ENCODE data around the gene NAPA. TPM values are rescaled to one million over a fixed set of nuclear protein-coding genes. Genes with fewer than 3 reads are reported as not detected.

Gene NAPA
- total RNA-seq, 1 donor from 2014 or later, result 28.2 TPM

- Histone ChIP-seq H3K9ac (ENCODE audit: low read depth in 1 of 3, low read length in 3 of 3) (peak overlapping the region in 2 of 3 donors; percentile 0 to 70), H3K27me3 (ENCODE audit: control insufficient read depth in 3 of 3, insufficient read depth in 3 of 3, low read length in 3 of 3) (no peaks in the 10 kb centered on the region), H3K4me1 (ENCODE audit: control insufficient read depth in 3 of 3, insufficient read depth in 3 of 3, low read length in 3 of 3) (peaks cover 37 to 69% (median 67%) of the 10 kb centered on the region in 3 donors), H3K27ac (ENCODE audit: low read depth, low read length) (no peak overlapping the region), H3K36me3 (ENCODE audit: control insufficient read depth in 3 of 3, insufficient read depth in 3 of 3, low read length in 3 of 3) (peaks cover 46 to 73% (median 51%) of the 10 kb centered on the region in 3 donors), H3K9me3 (ENCODE audit: control insufficient read depth in 3 of 3, low read length in 3 of 3) (no peaks in the 10 kb centered on the region), H3K4me3 (ENCODE audit: low read length in 3 of 3) (no peak overlapping the region)
Measured at GRCh38 chr19:47495478-47496372, 19.1 kb downstream of the NAPA start.

DNA sequence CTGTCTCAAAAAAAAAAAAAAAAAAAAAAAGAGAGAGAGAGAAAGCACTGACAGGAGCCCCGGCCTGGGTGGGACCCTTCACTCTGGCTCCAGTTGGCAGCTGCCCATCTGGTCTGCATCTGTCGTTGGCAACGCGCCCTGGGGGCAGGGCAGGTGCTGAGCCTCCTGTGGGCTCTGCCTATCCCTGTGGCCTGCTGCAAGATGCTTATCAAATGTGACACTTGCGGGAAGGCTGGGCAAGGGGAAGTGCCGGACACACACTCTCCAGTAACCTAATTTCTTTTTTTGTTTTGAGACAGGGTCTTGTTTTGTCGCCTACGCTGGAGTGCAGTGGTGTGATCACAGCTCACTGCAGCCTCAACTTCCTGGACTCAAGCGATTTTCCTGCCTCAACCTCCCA lies 20.1 kb downstream of the NAPA start:
- Histone ChIP-seq H3K9ac (ENCODE audit: low read depth in 1 of 3, low read length in 3 of 3) (no peak overlapping the region), H3K9me3 (ENCODE audit: control insufficient read depth in 3 of 3, low read length in 3 of 3) (no peaks in the 10 kb centered on the region), H3K4me1 (ENCODE audit: control insufficient read depth in 3 of 3, insufficient read depth in 3 of 3, low read length in 3 of 3) (peaks cover 27 to 60% (median 57%) of the 10 kb centered on the region in 3 donors), H3K4me3 (ENCODE audit: low read length in 3 of 3) (no peak overlapping the region), H3K27me3 (ENCODE audit: control insufficient read depth in 3 of 3, insufficient read depth in 3 of 3, low read length in 3 of 3) (no peaks in the 10 kb centered on the region), H3K27ac (ENCODE audit: low read depth, low read length) (no peak overlapping the region), H3K36me3 (ENCODE audit: control insufficient read depth in 3 of 3, insufficient read depth in 3 of 3, low read length in 3 of 3) (peaks cover 53 to 76% (median 54%) of the 10 kb centered on the region in 3 donors)

DNA sequence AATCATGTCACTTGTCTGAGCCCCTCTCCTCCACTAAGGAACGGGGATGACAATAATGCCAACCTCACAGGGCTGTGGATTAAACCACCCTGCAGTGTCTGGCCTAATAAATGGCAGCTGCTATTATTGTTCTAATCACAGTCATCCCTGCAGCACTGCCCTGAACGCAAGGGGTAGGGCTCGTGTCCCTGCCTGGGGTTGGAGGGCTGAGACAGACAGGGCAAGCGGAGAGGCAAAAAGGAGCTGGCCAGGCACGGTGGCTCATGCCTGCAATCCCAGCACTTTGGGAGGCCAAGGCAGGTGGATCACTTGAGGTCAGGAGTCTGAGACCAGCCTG lies 20.7 kb downstream of the NAPA start:
- no peak overlapping the region for H3K4me3 ChIP-seq (ENCODE audit: low read length in 3 of 3)
- H3K4me1 ChIP-seq (ENCODE audit: control insufficient read depth in 3 of 3, insufficient read depth in 3 of 3, low read length in 3 of 3), result peaks cover 22 to 54% (median 52%) of the 10 kb centered on the region in 3 donors
- no peak overlapping the region for H3K27ac ChIP-seq (ENCODE audit: low read depth, low read length)
- H3K9ac ChIP-seq (ENCODE audit: low read depth in 1 of 3, low read length in 3 of 3), result peak overlapping the region in 1 of 3 donors; percentile 25
- no peaks in the 10 kb centered on the region for H3K9me3 ChIP-seq (ENCODE audit: control insufficient read depth in 3 of 3, low read length in 3 of 3)
- H3K36me3 ChIP-seq (ENCODE audit: control insufficient read depth in 3 of 3, insufficient read depth in 3 of 3, low read length in 3 of 3), result peaks cover 54 to 78% (median 55%) of the 10 kb centered on the region in 3 donors
- H3K27me3 ChIP-seq (ENCODE audit: control insufficient read depth in 3 of 3, insufficient read depth in 3 of 3, low read length in 3 of 3), result no peaks in the 10 kb centered on the region

- no peaks in the 10 kb centered on the region for H3K9me3 ChIP-seq (ENCODE audit: control insufficient read depth in 3 of 3, low read length in 3 of 3)
- peaks cover 22 to 48% (median 46%) of the 10 kb centered on the region in 3 donors for H3K4me1 ChIP-seq (ENCODE audit: control insufficient read depth in 3 of 3, insufficient read depth in 3 of 3, low read length in 3 of 3)
- no peak overlapping the region for H3K4me3 ChIP-seq (ENCODE audit: low read length in 3 of 3)
- H3K9ac ChIP-seq (ENCODE audit: low read depth in 1 of 3, low read length in 3 of 3), result peak overlapping the region in 1 of 3 donors; percentile 25
- no peak overlapping the region for H3K27ac ChIP-seq (ENCODE audit: low read depth, low read length)
- H3K36me3 ChIP-seq (ENCODE audit: control insufficient read depth in 3 of 3, insufficient read depth in 3 of 3, low read length in 3 of 3), result peaks cover 54 to 76% (median 54%) of the 10 kb centered on the region in 3 donors
- no peaks in the 10 kb centered on the region for H3K27me3 ChIP-seq (ENCODE audit: control insufficient read depth in 3 of 3, insufficient read depth in 3 of 3, low read length in 3 of 3)
Measured at GRCh38 chr19:47493378-47494210, 21.3 kb downstream of the NAPA start.

GRCh38 chr19:47492571-47493377 lies 22.1 kb downstream of the NAPA start:
- Histone ChIP-seq H3K36me3 (ENCODE audit: control insufficient read depth in 3 of 3, insufficient read depth in 3 of 3, low read length in 3 of 3) (peaks cover 54 to 74% (median 56%) of the 10 kb centered on the region in 3 donors), H3K4me3 (ENCODE audit: low read length in 3 of 3) (no peak overlapping the region), H3K27ac (ENCODE audit: low read depth, low read length) (no peak overlapping the region), H3K27me3 (ENCODE audit: control insufficient read depth in 3 of 3, insufficient read depth in 3 of 3, low read length in 3 of 3) (no peaks in the 10 kb centered on the region), H3K9me3 (ENCODE audit: control insufficient read depth in 3 of 3, low read length in 3 of 3) (no peaks in the 10 kb centered on the region), H3K9ac (ENCODE audit: low read depth in 1 of 3, low read length in 3 of 3) (no peak overlapping the region), H3K4me1 (ENCODE audit: control insufficient read depth in 3 of 3, insufficient read depth in 3 of 3, low read length in 3 of 3) (peaks cover 18 to 40% (median 38%) of the 10 kb centered on the region in 3 donors)

DNA sequence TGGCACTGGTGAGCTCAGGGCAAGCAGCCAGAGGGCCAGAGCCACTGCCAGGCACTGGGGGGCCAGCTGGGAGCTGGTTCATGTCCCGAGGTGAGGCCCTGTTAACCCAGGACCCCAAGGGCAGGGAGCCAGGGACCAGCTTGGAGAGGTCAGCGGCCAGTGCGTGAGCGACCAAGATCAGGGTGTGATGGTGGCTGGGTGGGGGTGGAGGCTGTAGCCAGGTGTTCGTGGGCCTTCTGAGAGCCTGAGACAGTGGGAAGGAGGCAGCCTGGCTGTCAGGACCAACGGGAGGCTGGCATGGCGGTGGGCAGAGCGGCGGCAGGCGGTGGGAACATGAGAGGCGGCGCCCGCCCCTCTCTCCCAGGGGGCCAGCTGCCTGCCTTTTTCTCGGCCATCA lies 22.7 kb downstream of the NAPA start:
- Histone ChIP-seq H3K36me3 (ENCODE audit: control insufficient read depth in 3 of 3, insufficient read depth in 3 of 3, low read length in 3 of 3) (peaks cover 54 to 73% (median 58%) of the 10 kb centered on the region in 3 donors), H3K9ac (ENCODE audit: low read depth in 1 of 3, low read length in 3 of 3) (no peak overlapping the region), H3K27me3 (ENCODE audit: control insufficient read depth in 3 of 3, insufficient read depth in 3 of 3, low read length in 3 of 3) (no peaks in the 10 kb centered on the region), H3K4me1 (ENCODE audit: control insufficient read depth in 3 of 3, insufficient read depth in 3 of 3, low read length in 3 of 3) (peaks cover 11 to 34% (median 32%) of the 10 kb centered on the region in 3 donors), H3K27ac (ENCODE audit: low read depth, low read length) (no peak overlapping the region), H3K4me3 (ENCODE audit: low read length in 3 of 3) (no peak overlapping the region), H3K9me3 (ENCODE audit: control insufficient read depth in 3 of 3, low read length in 3 of 3) (no peaks in the 10 kb centered on the region)

- Histone ChIP-seq H3K4me3 (ENCODE audit: low read length in 3 of 3) (no peak overlapping the region), H3K9ac (ENCODE audit: low read depth in 1 of 3, low read length in 3 of 3) (no peak overlapping the region), H3K36me3 (ENCODE audit: control insufficient read depth in 3 of 3, insufficient read depth in 3 of 3, low read length in 3 of 3) (peaks cover 54 to 73% (median 56%) of the 10 kb centered on the region in 3 donors), H3K27me3 (ENCODE audit: control insufficient read depth in 3 of 3, insufficient read depth in 3 of 3, low read length in 3 of 3) (no peaks in the 10 kb centered on the region), H3K27ac (ENCODE audit: low read depth, low read length) (no peak overlapping the region), H3K9me3 (ENCODE audit: control insufficient read depth in 3 of 3, low read length in 3 of 3) (no peaks in the 10 kb centered on the region), H3K4me1 (ENCODE audit: control insufficient read depth in 3 of 3, insufficient read depth in 3 of 3, low read length in 3 of 3) (peaks cover 6 to 28% (median 26%) of the 10 kb centered on the region in 3 donors)
Measured at GRCh38 chr19:47491358-47492136, 23.3 kb downstream of the NAPA start.

GRCh38 chr19:47490847-47491246 lies 24.0 kb downstream of the NAPA start:
- Histone ChIP-seq H3K27ac (ENCODE audit: low read depth, low read length) (no peak overlapping the region), H3K9ac (ENCODE audit: low read depth in 1 of 3, low read length in 3 of 3) (peak overlapping the region in 1 of 3 donors; percentile 8), H3K27me3 (ENCODE audit: control insufficient read depth in 3 of 3, insufficient read depth in 3 of 3, low read length in 3 of 3) (no peaks in the 10 kb centered on the region), H3K4me3 (ENCODE audit: low read length in 3 of 3) (no peak overlapping the region), H3K36me3 (ENCODE audit: control insufficient read depth in 3 of 3, insufficient read depth in 3 of 3, low read length in 3 of 3) (peaks cover 54 to 71% (median 57%) of the 10 kb centered on the region in 3 donors), H3K4me1 (ENCODE audit: control insufficient read depth in 3 of 3, insufficient read depth in 3 of 3, low read length in 3 of 3) (peaks cover under 1 to 21% (median 19%) of the 10 kb centered on the region in 3 donors), H3K9me3 (ENCODE audit: control insufficient read depth in 3 of 3, low read length in 3 of 3) (no peaks in the 10 kb centered on the region)

DNA sequence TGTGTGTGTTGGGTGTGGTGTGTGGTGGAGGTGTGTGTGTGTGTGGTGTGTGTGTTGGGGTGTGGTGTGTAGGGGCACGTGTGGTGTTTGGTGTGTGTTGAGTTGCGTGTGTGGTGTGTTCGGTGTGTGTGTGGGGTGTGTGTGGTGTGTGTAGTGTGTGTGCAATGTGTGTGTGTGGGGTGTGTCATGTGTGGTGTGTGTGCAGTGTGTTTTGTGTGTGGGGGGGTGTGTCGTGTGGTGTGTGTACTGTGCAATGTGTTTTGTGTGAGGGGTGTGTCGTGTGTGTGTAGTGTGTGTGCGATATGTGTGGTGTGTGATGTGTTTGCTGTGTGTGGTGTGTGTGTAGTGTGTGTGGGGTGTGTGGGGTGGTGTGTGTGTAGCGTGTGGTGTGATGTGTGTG lies 24.8 kb downstream of the NAPA start:
- Histone ChIP-seq H3K4me1 (ENCODE audit: control insufficient read depth in 3 of 3, insufficient read depth in 3 of 3, low read length in 3 of 3) (peaks cover 0 to 17% (median 15%) of the 10 kb centered on the region in 3 donors), H3K9ac (ENCODE audit: low read depth in 1 of 3, low read length in 3 of 3) (no peak overlapping the region), H3K27ac (ENCODE audit: low read depth, low read length) (no peak overlapping the region), H3K27me3 (ENCODE audit: control insufficient read depth in 3 of 3, insufficient read depth in 3 of 3, low read length in 3 of 3) (no peaks in the 10 kb centered on the region), H3K36me3 (ENCODE audit: control insufficient read depth in 3 of 3, insufficient read depth in 3 of 3, low read length in 3 of 3) (peaks cover 52 to 66% (median 57%) of the 10 kb centered on the region in 3 donors), H3K4me3 (ENCODE audit: low read length in 3 of 3) (no peak overlapping the region), H3K9me3 (ENCODE audit: control insufficient read depth in 3 of 3, low read length in 3 of 3) (no peaks in the 10 kb centered on the region)

Measured in skeletal muscle tissue (tissue), 4 donors.